NB4 (cell line): ENCODE data around the gene PROB1.

ENCODE experiments used
- MYC ChIP-seq: IDR thresholded peaks from 2 replicates; pipeline ENCODE4 v1.6.1; 2011; ENCODE audit warnings: low read depth, low read length
- TF ChIP-seq, protein P1 (sequence below): IDR thresholded peaks from one replicate; pipeline ENCODE4 v1.5.1; 2012; ENCODE audit warnings: low read depth, low read length

GRCh38 chr5:139369181-139369580, 25.7 kb downstream of the PROB1 start:
- TF ChIP-seq, protein P1, sequence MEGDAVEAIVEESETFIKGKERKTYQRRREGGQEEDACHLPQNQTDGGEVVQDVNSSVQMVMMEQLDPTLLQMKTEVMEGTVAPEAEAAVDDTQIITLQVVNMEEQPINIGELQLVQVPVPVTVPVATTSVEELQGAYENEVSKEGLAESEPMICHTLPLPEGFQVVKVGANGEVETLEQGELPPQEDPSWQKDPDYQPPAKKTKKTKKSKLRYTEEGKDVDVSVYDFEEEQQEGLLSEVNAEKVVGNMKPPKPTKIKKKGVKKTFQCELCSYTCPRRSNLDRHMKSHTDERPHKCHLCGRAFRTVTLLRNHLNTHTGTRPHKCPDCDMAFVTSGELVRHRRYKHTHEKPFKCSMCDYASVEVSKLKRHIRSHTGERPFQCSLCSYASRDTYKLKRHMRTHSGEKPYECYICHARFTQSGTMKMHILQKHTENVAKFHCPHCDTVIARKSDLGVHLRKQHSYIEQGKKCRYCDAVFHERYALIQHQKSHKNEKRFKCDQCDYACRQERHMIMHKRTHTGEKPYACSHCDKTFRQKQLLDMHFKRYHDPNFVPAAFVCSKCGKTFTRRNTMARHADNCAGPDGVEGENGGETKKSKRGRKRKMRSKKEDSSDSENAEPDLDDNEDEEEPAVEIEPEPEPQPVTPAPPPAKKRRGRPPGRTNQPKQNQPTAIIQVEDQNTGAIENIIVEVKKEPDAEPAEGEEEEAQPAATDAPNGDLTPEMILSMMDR = no peak
- TF ChIP-seq MYC = no peak
